HepG2 (cell line): ENCODE data around the gene URB1. TPM values are rescaled to one million over a fixed set of nuclear protein-coding genes. Genes with fewer than 3 reads are reported as not detected.
A peak's percentile ranks its signal among the peaks of the same experiment; 100 is the strongest.

Experiments
- ATAC-seq: fragments of 200-7000 bp; cut with Tn5 transposase; 3 replicates; pipeline ENCODE4 v1.9.1; 2020; ENCODE audit warnings: mild to moderate bottlenecking, moderate library complexity
- BruUV-seq: library from RNA; stranded (reverse); fragments of 400-500 nt; replicated peaks from 2 replicates; lab custom pipeline; 2021; lab: Mats Ljungman, UMichigan
- CTCF ChIA-PET: fragments of 300-600 bp; formaldehyde crosslinking; extraction: SDS; loops from one replicate; lab custom pipeline; 2021; ENCODE audit warnings: low total read pairs, inconsistent platforms, low intra/inter-chr PET ratio; lab: Yijun Ruan, JAX
- POLR2A ChIA-PET: fragments of 350-600 bp; sonication (Branson Sonifier 250); formaldehyde crosslinking; loops from one replicate; lab custom pipeline; 2020; ENCODE audit warnings: antibody characterized with exemption, inconsistent platforms; lab: Yijun Ruan, JAX
- DNase-seq: peaks from one replicate; pipeline ENCODE4 v3.0.0-alpha.2; 2015; ENCODE audit warnings: low spot score
- FAIRE-seq: peaks from 3 replicates; lab custom pipeline; 2011; peaks lifted over from hg19 to GRCh38; lab: Jason Lieb, UNC
- H2AFZ ChIP-seq: one replicate; pipeline ENCODE4 v1.6.1; 2011; ENCODE audit warnings: low read length, inconsistent platforms
- H3K27ac ChIP-seq: fragments of 300-600 bp; 3 replicates; pipeline ENCODE4 v1.8.0; 2011; ENCODE audit warnings: mixed run types, mild to moderate bottlenecking, mixed read lengths, low read length, inconsistent platforms; ENCODE audit not compliant: insufficient read depth; ENCODE audit errors: extremely low read length
- H3K27me3 ChIP-seq, 2 experiments: fragments of 200-600 bp in 1 of 2; 2 replicates in 1 of 2; 3 replicates in 1 of 2; pipeline versions ENCODE4 v1.6.0 to v1.8.0; 2011; ENCODE audit warnings: low read length in 2 of 2, mild to moderate bottlenecking in 2 of 2, moderate library complexity in 2 of 2, inconsistent platforms in 1 of 2; ENCODE audit not compliant: insufficient read depth in 2 of 2, control insufficient read depth in 1 of 2
- H3K36me3 ChIP-seq, 2 experiments: fragments of 200-600 bp in 1 of 2; replicated peaks in 1 of 2; 2 replicates in 1 of 2; 3 replicates in 1 of 2; pipeline versions ENCODE4 v1.5.1 to v1.8.0; 2011; ENCODE audit warnings: low read length in 2 of 2, inconsistent platforms in 1 of 2; ENCODE audit not compliant: insufficient read depth in 2 of 2, control insufficient read depth in 1 of 2
- H3K4me1 ChIP-seq: 2 replicates; pipeline ENCODE4 v1.5.1; 2012; ENCODE audit warnings: low read length, inconsistent platforms; ENCODE audit not compliant: insufficient read depth
- H3K4me2 ChIP-seq: 2 replicates; pipeline ENCODE4 v1.6.0; 2011; ENCODE audit warnings: low read depth, low read length, inconsistent platforms
- H3K4me3 ChIP-seq, 3 experiments: fragments of 200-600 bp in 1 of 3; sonication (generic), shearing (Covaris generic) in 1 of 3; replicated peaks in 1 of 3; 2 replicates each; pipeline ENCODE4 v1.5.1; 2011 to 2016; ENCODE audit warnings: low read length in 3 of 3, inconsistent platforms in 2 of 3, low read depth in 2 of 3, mild to moderate bottlenecking in 2 of 3, control low read depth in 1 of 3, mixed read lengths in 1 of 3; ENCODE audit not compliant: insufficient read depth in 1 of 3
- H3K79me2 ChIP-seq: one replicate; pipeline ENCODE4 v1.6.1; 2011; ENCODE audit warnings: low read length, inconsistent platforms; ENCODE audit not compliant: insufficient read depth
- H3K9ac ChIP-seq: 2 replicates; pipeline ENCODE4 v1.6.0; 2011; ENCODE audit warnings: mild to moderate bottlenecking, low read depth, low read length, inconsistent platforms; ENCODE audit not compliant: insufficient read depth
- H3K9me3 ChIP-seq: 2 replicates; pipeline ENCODE4 v1.5.1; 2012; ENCODE audit warnings: mild to moderate bottlenecking, low read length
- H4K20me1 ChIP-seq: 2 replicates; pipeline ENCODE4 v1.6.0; 2011; ENCODE audit warnings: inconsistent platforms, mild to moderate bottlenecking, low read length, moderate library complexity; ENCODE audit not compliant: insufficient read depth
- ERF ChIP-seq: IDR thresholded peaks from 2 replicates; pipeline ENCODE4 v1.6.1; 2018; ENCODE audit warnings: missing biosample characterization, missing genetic modification reagents
- MED1 ChIP-seq: sonication (generic); formaldehyde crosslinking; IDR thresholded peaks from 2 replicates; pipeline ENCODE4 v1.4.0; 2020; ENCODE audit warnings: missing genetic modification reagents
- SOX13 ChIP-seq, 3 experiments: fragments of 450-650 bp in 1 of 3; sonication (generic) in 1 of 3; formaldehyde crosslinking in 1 of 3; IDR thresholded peaks in 2 of 3; conservative IDR thresholded peaks in 1 of 3; 2 replicates each; pipeline versions ENCODE4 v1.5.0 to v1.6.1; 2016 to 2020; ENCODE audit warnings: antibody characterized with exemption in 1 of 3, mild to moderate bottlenecking in 1 of 3, missing compliant biosample characterization in 1 of 3, missing genetic modification reagents in 1 of 3, moderate library complexity in 1 of 3
- ZFP36 ChIP-seq: fragments of 150-350 bp; IDR thresholded peaks from 2 replicates; pipeline ENCODE4 v1.6.1; 2018; ENCODE audit warnings: borderline replicate concordance, low read length, low read depth; ENCODE audit not compliant: partially characterized antibody
- ZNF121 ChIP-seq: sonication (generic); formaldehyde crosslinking; IDR thresholded peaks from 2 replicates; pipeline ENCODE4 v1.5.0; 2020; ENCODE audit warnings: mild to moderate bottlenecking, missing genetic modification reagents
- ZNF629 ChIP-seq: sonication (generic); formaldehyde crosslinking; conservative IDR thresholded peaks from 2 replicates; pipeline ENCODE4 v1.5.0; 2020; ENCODE audit warnings: missing genetic modification reagents
- ZNF777 ChIP-seq: sonication (generic); formaldehyde crosslinking; IDR thresholded peaks from 2 replicates; pipeline ENCODE4 v1.4.0; 2020; ENCODE audit warnings: missing genetic modification reagents
- WGBS: methylation state at CpG from one replicate; pipeline ENCODE4 v1.1.6; 2017; ENCODE audit warnings: low lambda C conversion rate; 5-methylcytosine and 5-hydroxymethylcytosine counted together
- in situ Hi-C: cut with HindIII; loops from 2 replicates; pipeline ENCODE4 v1.10.0; 2017; ENCODE audit warnings: low pct_unique_long_range_greater_than_20kb; ENCODE audit not compliant: extremely low pct_ligation_motif_present
- intact Hi-C: fragments of 100-400 bp; cut with micrococcal nuclease; formaldehyde crosslinking; loops from one replicate; pipeline ENCODE4 v1.10.0; 2022; ENCODE audit not compliant: unreplicated experiment
- polyA plus RNA-seq, 8 experiments: library from polyadenylated mRNA; depleted of rRNA in 3 of 8; stranded (reverse) in 7 of 8; unstranded in 1 of 8; fragments of >200 nt; fragmentation: Illumina TruSeq in 4 of 8; extraction: Trizol in 4 of 8; gene quantifications; 2 replicates each; pipeline versions ENCODE4 v1.2.1 to v1.2.3, GENCODE V29; 2011 to 2016; ENCODE audit warnings: low read depth in 4 of 8, missing spikeins in 1 of 8, mixed read lengths in 1 of 8; ENCODE audit not compliant: insufficient read depth in 1 of 8
- total RNA-seq, 5 experiments: library from RNA; depleted of rRNA; stranded (reverse); fragments of >200 nt; fragmentation: Illumina TruSeq; extraction: Trizol; gene quantifications; 2 replicates each; pipeline ENCODE4 v1.2.3, GENCODE V29; 2016; ENCODE audit warnings: low read depth in 1 of 5
- TF ChIP-seq, protein P1 (sequence below): sonication (generic); formaldehyde crosslinking; IDR thresholded peaks from 2 replicates; pipeline ENCODE4 v1.5.1; 2020; ENCODE audit warnings: mild to moderate bottlenecking, missing genetic modification reagents, moderate library complexity
- TF ChIP-seq, protein P2 (sequence below): sonication (generic); formaldehyde crosslinking; IDR thresholded peaks from 2 replicates; pipeline ENCODE4 v1.5.0; 2020; ENCODE audit warnings: mild to moderate bottlenecking, missing genetic modification reagents
- TF ChIP-seq, protein P3 (sequence below): sonication (generic); formaldehyde crosslinking; IDR thresholded peaks from 2 replicates; pipeline ENCODE4 v1.4.0; 2020; ENCODE audit warnings: missing genetic modification reagents

Gene URB1
- total and polyA plus RNA-seq, 2 of the 13 experiments (the other 11 are each of a cell fraction or from before 2014, with no cell fraction given) = 4.5 to 16.7 TPM

DNA sequence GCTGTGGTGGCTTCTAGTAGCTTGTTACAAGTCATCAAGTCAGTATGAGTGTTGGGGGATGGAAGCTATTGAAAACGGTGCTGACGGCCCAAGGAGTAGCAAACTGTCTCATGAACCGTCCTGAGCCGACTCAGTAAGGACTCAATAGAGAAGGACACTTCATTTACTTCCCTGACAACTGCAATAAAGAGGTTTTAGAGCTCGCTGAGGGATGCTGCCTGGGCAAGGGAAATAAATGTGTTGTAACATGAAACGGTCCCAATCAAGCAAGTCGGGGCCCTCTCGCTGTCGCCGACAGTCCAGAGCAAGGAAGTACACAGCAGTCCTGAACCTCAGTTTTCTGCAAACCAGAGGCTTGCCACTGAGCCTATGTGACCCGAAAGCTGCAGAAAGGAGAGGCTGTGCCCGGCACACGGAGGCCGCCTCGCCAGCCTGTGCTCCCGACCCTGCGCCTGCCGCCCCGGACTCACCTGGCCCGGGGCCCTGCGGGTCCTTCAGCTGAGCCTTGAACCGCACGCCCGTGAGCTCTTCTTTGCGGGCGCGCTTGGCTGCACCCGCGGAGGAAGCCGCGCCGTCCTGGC, 423 bp downstream of the URB1 start (continued):
- TF ChIP-seq ERF (CRISPR knock-in tag) (no peak), ZNF629 (no peak), ZFP36 (no peak), MED1 (CRISPR knock-in tag) (no peak), ZNF777 (CRISPR knock-in tag) (no peak), SOX13 (IDR thresholded peaks at IDR 0.05) (no peak), SOX13 (CRISPR knock-in tag; conservative IDR thresholded peaks at IDR 0.05 in 1 of 2, IDR thresholded peaks at IDR 0.05 in 1 of 2) (peak in 1 of 2 experiments; percentile 7; a peak in 1 of 4 replicates)
- TF ChIP-seq, protein P1, sequence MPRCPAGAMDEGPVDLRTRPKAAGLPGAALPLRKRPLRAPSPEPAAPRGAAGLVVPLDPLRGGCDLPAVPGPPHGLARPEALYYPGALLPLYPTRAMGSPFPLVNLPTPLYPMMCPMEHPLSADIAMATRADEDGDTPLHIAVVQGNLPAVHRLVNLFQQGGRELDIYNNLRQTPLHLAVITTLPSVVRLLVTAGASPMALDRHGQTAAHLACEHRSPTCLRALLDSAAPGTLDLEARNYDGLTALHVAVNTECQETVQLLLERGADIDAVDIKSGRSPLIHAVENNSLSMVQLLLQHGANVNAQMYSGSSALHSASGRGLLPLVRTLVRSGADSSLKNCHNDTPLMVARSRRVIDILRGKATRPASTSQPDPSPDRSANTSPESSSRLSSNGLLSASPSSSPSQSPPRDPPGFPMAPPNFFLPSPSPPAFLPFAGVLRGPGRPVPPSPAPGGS (CRISPR knock-in tag) = no peak; the same call in 1 of the 2 replicates

DNA sequence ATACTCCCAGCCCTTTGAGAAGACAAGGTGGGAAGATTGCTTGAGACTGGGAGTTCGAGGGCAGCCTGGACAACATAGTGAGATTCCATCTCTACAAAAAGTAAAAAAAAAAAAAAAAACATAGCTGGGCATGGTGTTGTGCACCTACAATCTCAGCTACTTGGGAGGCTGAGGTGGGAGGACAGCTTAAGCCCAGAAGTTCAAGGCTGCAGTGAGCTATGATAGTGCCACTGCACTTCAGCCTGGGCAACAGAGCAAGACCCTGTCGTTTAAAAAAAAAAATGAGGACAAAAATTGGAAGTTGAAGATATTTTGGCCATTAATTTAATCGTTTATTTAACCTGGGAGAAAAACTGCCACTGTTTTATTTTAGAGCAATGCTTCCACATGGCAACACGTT, 1.1 kb downstream of the URB1 start:
- ATAC-seq = no peak
- no peak for FAIRE-seq
- no TSS peak for BruUV-seq
- peak overlapping the region; percentile 79 for H3K9ac ChIP-seq
- ChIA-PET CTCF (no interaction called here), POLR2A (interaction anchor here (1.4 to 2.5 kb wide), 3 partner anchors 27 to 220 kb away, joined by 4 to 22 read pairs (median 5); partner anchors contain the start of gene CFAP298)
- peaks cover 7% of the 10 kb centered on the region; the same call in 1 of the 2 replicates for H4K20me1 ChIP-seq
- WGBS = 14% methylated on average over 4 of the region's 4 CpGs
- intact Hi-C loops (loop anchor here (1.0 kb wide), 1 partner anchor 61 kb away; no protein-coding TSS in a partner anchor), in situ Hi-C loops (no loop called here)
- no peak overlapping the region for H3K27ac ChIP-seq
- H3K4me2 ChIP-seq = peak overlapping the region; percentile 80
- no peak for DNase-seq
- H3K4me3 ChIP-seq = peak overlapping the region; percentile 79 to 88 (median 88)
- TF ChIP-seq ZNF121 = peak; percentile 82; the same call in 1 of the 2 replicates
- TF ChIP-seq, protein P2, sequence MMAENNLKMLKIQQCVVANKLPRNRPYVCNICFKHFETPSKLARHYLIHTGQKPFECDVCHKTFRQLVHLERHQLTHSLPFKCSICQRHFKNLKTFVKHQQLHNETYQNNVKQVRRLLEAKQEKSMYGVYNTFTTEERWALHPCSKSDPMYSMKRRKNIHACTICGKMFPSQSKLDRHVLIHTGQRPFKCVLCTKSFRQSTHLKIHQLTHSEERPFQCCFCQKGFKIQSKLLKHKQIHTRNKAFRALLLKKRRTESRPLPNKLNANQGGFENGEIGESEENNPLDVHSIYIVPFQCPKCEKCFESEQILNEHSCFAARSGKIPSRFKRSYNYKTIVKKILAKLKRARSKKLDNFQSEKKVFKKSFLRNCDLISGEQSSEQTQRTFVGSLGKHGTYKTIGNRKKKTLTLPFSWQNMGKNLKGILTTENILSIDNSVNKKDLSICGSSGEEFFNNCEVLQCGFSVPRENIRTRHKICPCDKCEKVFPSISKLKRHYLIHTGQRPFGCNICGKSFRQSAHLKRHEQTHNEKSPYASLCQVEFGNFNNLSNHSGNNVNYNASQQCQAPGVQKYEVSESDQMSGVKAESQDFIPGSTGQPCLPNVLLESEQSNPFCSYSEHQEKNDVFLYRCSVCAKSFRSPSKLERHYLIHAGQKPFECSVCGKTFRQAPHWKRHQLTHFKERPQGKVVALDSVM (CRISPR knock-in tag) = peak; percentile 43; the same call in 1 of the 2 replicates
- TF ChIP-seq, protein P3, sequence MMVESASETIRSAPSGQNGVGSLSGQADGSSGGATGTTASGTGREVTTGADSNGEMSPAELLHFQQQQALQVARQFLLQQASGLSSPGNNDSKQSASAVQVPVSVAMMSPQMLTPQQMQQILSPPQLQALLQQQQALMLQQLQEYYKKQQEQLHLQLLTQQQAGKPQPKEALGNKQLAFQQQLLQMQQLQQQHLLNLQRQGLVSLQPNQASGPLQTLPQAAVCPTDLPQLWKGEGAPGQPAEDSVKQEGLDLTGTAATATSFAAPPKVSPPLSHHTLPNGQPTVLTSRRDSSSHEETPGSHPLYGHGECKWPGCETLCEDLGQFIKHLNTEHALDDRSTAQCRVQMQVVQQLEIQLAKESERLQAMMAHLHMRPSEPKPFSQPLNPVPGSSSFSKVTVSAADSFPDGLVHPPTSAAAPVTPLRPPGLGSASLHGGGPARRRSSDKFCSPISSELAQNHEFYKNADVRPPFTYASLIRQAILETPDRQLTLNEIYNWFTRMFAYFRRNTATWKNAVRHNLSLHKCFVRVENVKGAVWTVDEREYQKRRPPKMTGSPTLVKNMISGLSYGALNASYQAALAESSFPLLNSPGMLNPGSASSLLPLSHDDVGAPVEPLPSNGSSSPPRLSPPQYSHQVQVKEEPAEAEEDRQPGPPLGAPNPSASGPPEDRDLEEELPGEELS = no peak
- H3K4me1 ChIP-seq = peaks cover 55% of the 10 kb centered on the region
- H3K9me3 ChIP-seq = no peaks in the 10 kb centered on the region
- H2AFZ ChIP-seq = no peak overlapping the region
- peaks cover 49% of the 10 kb centered on the region for H3K79me2 ChIP-seq
- H3K27me3 ChIP-seq = no peaks in the 10 kb centered on the region
- peaks cover 8 to 25% of the 10 kb centered on the region in 2 experiments; a peak in 4 of 5 replicates for H3K36me3 ChIP-seq
